Fibroblast of the aortic adventitia (primary cell): ENCODE results near the gene FPGS. TPM values are rescaled to one million over a fixed set of nuclear protein-coding genes. Genes with fewer than 3 reads are reported as not detected.

ENCODE experiments used
- DNase-seq: peaks from one replicate; pipeline ENCODE4 v3.0.0-alpha.2; 2010; ENCODE audit warnings: low read depth
- H3K4me3 ChIP-seq: 2 replicates; pipeline ENCODE4 v1.5.1; 2011; ENCODE audit warnings: low read depth, mild to moderate bottlenecking, control low read depth, low read length, moderate library complexity
- total RNA-seq: library from RNA; depleted of rRNA; stranded (reverse); fragments of >200 nt; gene quantifications from 2 replicates; pipeline ENCODE4 v1.2.3, GENCODE V29; 2012; ENCODE audit warnings: low replicate concordance
- TF ChIP-seq, protein P1 (sequence below): IDR thresholded peaks from 2 replicates; pipeline ENCODE4 v1.5.1; 2011; ENCODE audit warnings: mild to moderate bottlenecking, low read length, control low read depth, inconsistent platforms; ENCODE audit not compliant: insufficient read depth

The FPGS gene
- total RNA-seq, 1 donor: 61.5 TPM

DNA sequence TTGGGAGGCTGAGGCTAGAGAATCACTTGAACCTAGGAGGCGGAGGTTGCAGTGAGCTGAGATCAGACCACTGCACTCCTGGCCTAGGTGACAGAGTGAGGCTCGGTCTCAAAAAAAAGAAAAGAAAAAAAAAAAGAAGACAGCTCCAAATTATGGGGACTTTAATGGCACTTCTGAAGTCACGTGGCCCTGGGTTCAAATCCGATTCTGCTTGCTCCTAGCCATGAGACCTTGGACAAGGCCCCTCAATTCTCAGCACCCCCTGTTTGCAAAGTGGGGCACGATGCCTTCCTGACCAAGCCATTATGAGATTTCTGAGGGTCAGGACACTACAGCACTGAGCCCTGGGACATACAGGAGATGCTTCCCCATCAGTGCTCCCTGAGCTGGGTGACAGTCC is 52.8 kb downstream of the FPGS start:
- TF ChIP-seq, protein P1, sequence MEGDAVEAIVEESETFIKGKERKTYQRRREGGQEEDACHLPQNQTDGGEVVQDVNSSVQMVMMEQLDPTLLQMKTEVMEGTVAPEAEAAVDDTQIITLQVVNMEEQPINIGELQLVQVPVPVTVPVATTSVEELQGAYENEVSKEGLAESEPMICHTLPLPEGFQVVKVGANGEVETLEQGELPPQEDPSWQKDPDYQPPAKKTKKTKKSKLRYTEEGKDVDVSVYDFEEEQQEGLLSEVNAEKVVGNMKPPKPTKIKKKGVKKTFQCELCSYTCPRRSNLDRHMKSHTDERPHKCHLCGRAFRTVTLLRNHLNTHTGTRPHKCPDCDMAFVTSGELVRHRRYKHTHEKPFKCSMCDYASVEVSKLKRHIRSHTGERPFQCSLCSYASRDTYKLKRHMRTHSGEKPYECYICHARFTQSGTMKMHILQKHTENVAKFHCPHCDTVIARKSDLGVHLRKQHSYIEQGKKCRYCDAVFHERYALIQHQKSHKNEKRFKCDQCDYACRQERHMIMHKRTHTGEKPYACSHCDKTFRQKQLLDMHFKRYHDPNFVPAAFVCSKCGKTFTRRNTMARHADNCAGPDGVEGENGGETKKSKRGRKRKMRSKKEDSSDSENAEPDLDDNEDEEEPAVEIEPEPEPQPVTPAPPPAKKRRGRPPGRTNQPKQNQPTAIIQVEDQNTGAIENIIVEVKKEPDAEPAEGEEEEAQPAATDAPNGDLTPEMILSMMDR: no peak
- no peak overlapping the region for H3K4me3 ChIP-seq
- DNase-seq: no peak

DNA sequence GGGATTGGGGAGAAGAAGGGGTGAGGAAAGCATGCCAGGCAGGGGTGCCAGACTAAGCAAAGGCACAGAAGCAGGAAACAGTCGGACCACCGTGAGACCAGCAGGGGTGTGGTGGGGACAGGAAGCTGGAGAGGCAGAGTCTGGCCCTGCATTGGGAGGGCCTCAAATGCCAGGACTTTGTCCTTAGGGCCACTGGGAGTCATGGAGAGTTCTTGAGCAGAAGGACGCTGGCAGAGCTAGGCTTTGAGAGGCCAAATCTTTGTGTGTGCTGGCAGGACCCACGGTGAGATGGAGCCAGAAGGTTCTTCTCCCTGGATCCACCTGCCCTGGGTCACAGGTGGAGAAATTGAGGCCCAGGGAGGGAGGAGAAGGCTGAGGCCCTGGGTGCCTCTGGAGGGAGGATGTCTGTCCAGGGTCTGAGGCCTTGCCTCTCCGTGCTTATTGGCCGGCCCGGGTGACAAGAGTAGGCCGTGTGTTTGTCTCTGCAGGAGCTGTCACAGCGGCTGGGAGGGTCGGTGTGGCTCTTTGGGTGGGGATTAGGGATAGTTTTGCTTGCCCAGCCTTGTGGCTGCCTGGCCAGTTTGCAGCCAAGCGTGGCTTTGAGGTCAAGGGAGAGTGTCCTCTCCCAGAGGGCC is 53.5 kb downstream of the FPGS start:
- TF ChIP-seq, protein P1: no peak
- H3K4me3 ChIP-seq: no peak overlapping the region
- no peak for DNase-seq

DNA sequence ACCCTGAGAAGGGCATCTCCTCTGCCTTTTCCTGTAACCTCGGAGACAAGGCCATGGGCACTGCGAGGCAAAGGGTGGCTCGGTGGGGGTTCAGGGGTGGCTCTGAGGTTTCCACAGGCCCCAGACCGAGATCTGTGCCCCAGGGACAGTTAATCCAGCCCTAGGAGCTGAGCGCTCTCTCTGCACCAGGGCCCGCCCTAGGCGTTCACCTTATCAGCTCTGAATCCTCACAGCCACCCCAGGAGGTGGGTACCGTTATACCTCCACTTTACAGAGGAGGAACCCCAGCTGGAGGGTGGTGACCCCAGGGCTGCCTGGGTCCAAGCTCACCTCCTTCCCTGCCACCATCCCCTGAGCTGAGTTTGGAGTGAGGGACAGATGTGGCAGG is 54.0 kb downstream of the FPGS start:
- H3K4me3 ChIP-seq: no peak overlapping the region
- TF ChIP-seq, protein P1: no peak
- DNase-seq: no peak

DNA sequence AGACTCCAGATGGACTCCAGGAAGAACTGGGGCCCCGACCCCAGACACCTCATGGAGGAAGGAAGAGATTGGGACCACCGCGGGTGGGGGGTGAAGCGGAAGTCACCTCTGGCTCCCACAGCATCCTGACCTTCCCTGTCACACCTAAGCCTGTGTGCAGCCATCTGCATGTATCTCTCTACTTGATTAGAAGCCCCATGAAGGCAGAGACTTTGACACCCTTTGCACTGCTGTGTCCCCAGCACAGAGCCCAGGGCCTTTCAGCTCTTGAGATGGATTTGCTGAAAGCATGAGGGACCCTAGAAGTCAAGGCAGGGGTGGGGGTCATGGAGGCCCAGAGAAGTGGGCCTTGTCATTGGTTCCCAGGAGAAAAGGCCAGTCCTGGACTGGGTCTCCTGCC is 54.6 kb downstream of the FPGS start:
- no peak for DNase-seq
- TF ChIP-seq, protein P1: no peak
- H3K4me3 ChIP-seq: no peak overlapping the region

DNA sequence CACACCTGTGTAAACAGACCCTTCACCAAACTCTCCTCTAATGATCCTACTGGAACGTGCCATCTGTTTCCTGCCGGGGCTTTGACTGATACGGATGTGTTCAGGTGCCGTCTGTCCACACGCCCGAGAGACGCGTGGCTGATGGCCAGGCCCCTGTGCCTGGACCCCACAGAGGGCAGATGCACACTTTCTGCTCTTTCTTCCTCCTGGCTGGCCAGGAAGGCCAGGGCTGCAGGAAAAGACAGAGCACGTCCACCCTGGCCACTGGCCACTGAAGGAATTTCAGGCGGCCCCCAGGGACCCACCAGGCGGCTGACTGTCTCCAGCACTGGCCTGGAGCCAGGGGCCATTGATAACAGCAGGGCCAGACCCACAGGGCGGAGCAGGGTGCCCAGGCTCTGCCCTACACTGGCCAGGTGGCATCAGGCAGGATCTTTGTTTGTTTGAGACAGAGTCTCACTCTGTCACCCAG is 55.4 kb downstream of the FPGS start:
- TF ChIP-seq, protein P1: no peak
- DNase-seq: peak; percentile 39

DNA sequence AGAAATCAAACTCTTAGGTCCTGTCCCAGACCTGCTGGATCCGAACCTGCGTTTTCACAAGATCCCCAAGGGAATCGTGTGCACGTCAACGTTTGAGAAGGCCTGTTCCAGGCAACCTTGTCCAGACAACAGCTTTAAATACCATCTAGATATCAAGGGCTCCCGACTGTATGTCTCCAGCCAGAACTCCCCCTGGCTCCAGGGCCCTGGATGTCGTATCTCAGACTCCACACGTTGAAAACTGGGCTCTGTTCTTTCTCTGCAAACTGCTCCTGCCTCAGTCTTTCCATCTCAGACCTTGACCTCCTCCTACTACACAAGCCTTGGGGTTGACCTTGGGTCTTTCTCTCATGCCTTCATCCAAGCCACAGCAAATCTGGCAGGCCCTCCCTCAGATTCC is 57.6 kb downstream of the FPGS start:
- TF ChIP-seq, protein P1: no peak
- no peak overlapping the region for H3K4me3 ChIP-seq
- DNase-seq: peak; percentile 41

More for the DNA sequence above, 55.4 kb downstream of the FPGS start:
- H3K4me3 ChIP-seq: no peak overlapping the region

DNA sequence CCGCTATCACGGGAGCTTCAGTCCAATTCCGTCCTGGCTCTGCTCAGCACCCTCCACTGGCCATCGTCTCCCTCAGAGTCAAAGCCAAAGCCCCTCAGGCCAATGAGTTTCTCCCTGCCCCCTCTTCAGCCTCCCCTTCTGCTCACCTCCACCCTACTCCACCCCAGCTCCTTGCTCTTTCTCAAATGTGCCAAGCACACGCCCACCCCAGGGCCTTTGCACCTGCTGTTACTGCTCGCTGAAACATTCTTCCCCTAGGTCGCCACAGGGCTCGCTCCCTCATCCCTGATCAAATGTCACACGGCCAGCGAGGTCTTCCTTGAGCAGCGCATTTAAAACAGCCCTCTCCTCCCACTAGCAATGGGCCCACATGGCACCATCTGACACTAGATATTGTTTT is 58.1 kb downstream of the FPGS start:
- TF ChIP-seq, protein P1: no peak
- no peak overlapping the region for H3K4me3 ChIP-seq
- no peak for DNase-seq
